Mononuclear cell (primary cell): Measurements from ENCODE around the gene PHACTR1. TPM values are rescaled to one million over a fixed set of nuclear protein-coding genes. Genes with fewer than 3 reads are reported as not detected.
"Not testable (repeated sequence)": the region's sequence is repeated elsewhere in the genome, so short reads cannot be mapped to it uniquely, and the experiment has no call there.

Experiments used
- H3K27me3 ChIP-seq: 2 replicates; pipeline ENCODE4 v1.6.0; 2011; ENCODE audit warnings: low read length, control low read depth; ENCODE audit not compliant: insufficient read depth
- H3K4me1 ChIP-seq: 2 replicates; pipeline ENCODE4 v1.5.1; 2011; ENCODE audit warnings: mild to moderate bottlenecking, low read length, control low read depth; ENCODE audit not compliant: insufficient read depth
- H3K4me3 ChIP-seq: 2 replicates; pipeline ENCODE4 v1.5.1; 2011; ENCODE audit warnings: mild to moderate bottlenecking, low read length, moderate library complexity
- H3K9me3 ChIP-seq: 2 replicates; pipeline ENCODE4 v1.5.1; 2011; ENCODE audit warnings: low read depth, mild to moderate bottlenecking, control low read depth, low read length
- total RNA-seq: library from RNA; depleted of rRNA; stranded (reverse); fragments of >200 nt; gene quantifications from one replicate; pipeline ENCODE4 v1.2.3, GENCODE V29; 2012

The PHACTR1 gene
- total RNA-seq, 1 donor = 81.6 TPM

- Histone ChIP-seq H3K4me3 (no peak overlapping the region), H3K27me3 (no peaks in the 10 kb centered on the region), H3K9me3 (no peaks in the 10 kb centered on the region), H3K4me1 (peaks cover 9% of the 10 kb centered on the region)
Observed at GRCh38 chr6:12916006-12916405, 199.4 kb downstream of the PHACTR1 start.

- Histone ChIP-seq H3K9me3 (no peaks in the 10 kb centered on the region), H3K4me3 (no peak overlapping the region), H3K27me3 (no peaks in the 10 kb centered on the region), H3K4me1 (peaks cover 9% of the 10 kb centered on the region)
Observed at GRCh38 chr6:12916420-12917136, 200.0 kb downstream of the PHACTR1 start.

- Histone ChIP-seq H3K9me3 (no peaks in the 10 kb centered on the region), H3K4me3 (no peak overlapping the region), H3K27me3 (no peaks in the 10 kb centered on the region), H3K4me1 (no peaks in the 10 kb centered on the region)
Observed at GRCh38 chr6:12921467-12921866, 204.9 kb downstream of the PHACTR1 start.

GRCh38 chr6:12923644-12924235 is 207.2 kb downstream of the PHACTR1 start:
- Histone ChIP-seq H3K27me3 (no peaks in the 10 kb centered on the region), H3K9me3 (no peaks in the 10 kb centered on the region), H3K4me3 (no peak overlapping the region), H3K4me1 (no peaks in the 10 kb centered on the region)

- Histone ChIP-seq H3K9me3 (no peaks in the 10 kb centered on the region), H3K4me1 (no peaks in the 10 kb centered on the region), H3K27me3 (no peaks in the 10 kb centered on the region), H3K4me3 (no peak overlapping the region)
Observed at GRCh38 chr6:12924911-12925310, 208.3 kb downstream of the PHACTR1 start.

GRCh38 chr6:12927746-12928145 is 211.2 kb downstream of the PHACTR1 start:
- Histone ChIP-seq H3K4me1 (no peaks in the 10 kb centered on the region), H3K4me3 (no peak overlapping the region), H3K9me3 (no peaks in the 10 kb centered on the region)

GRCh38 chr6:12929678-12930077 is 213.1 kb downstream of the PHACTR1 start:
- no peaks in the 10 kb centered on the region for H3K4me1 ChIP-seq
- H3K9me3 ChIP-seq = no peaks in the 10 kb centered on the region
- no peak overlapping the region for H3K4me3 ChIP-seq
- H3K27me3 ChIP-seq = no peaks in the 10 kb centered on the region

More at GRCh38 chr6:12927746-12928145, 211.2 kb downstream of the PHACTR1 start:
- H3K27me3 ChIP-seq = no peaks in the 10 kb centered on the region

GRCh38 chr6:12931639-12932038 is 215.1 kb downstream of the PHACTR1 start:
- no peaks in the 10 kb centered on the region for H3K27me3 ChIP-seq
- H3K9me3 ChIP-seq = no peaks in the 10 kb centered on the region
- H3K4me3 ChIP-seq = no peak overlapping the region
- no peaks in the 10 kb centered on the region for H3K4me1 ChIP-seq

GRCh38 chr6:12935637-12936036 is 219.1 kb downstream of the PHACTR1 start:
- H3K4me3 ChIP-seq = no peak overlapping the region
- H3K27me3 ChIP-seq = no peaks in the 10 kb centered on the region
- H3K4me1 ChIP-seq = no peaks in the 10 kb centered on the region
- no peaks in the 10 kb centered on the region for H3K9me3 ChIP-seq

- Histone ChIP-seq H3K4me1 (peaks cover 5% of the 10 kb centered on the region), H3K9me3 (no peaks in the 10 kb centered on the region), H3K27me3 (no peaks in the 10 kb centered on the region), H3K4me3 (no peak overlapping the region)
Observed at GRCh38 chr6:12937971-12938370, 221.4 kb downstream of the PHACTR1 start.

- Histone ChIP-seq H3K4me3 (no peak overlapping the region), H3K4me1 (peaks cover 10% of the 10 kb centered on the region), H3K27me3 (no peaks in the 10 kb centered on the region), H3K9me3 (no peaks in the 10 kb centered on the region)
Observed at GRCh38 chr6:12939314-12939713, 222.7 kb downstream of the PHACTR1 start.

- no peaks in the 10 kb centered on the region for H3K27me3 ChIP-seq
- H3K4me1 ChIP-seq = peaks cover 29% of the 10 kb centered on the region
- H3K9me3 ChIP-seq = no peaks in the 10 kb centered on the region
- H3K4me3 ChIP-seq = no peak overlapping the region
Observed at GRCh38 chr6:12941422-12941821, 224.9 kb downstream of the PHACTR1 start.

- H3K4me1 ChIP-seq = peaks cover 43% of the 10 kb centered on the region
- H3K4me3 ChIP-seq = no peak overlapping the region
- H3K9me3 ChIP-seq = no peaks in the 10 kb centered on the region
- H3K27me3 ChIP-seq = no peaks in the 10 kb centered on the region
Observed at GRCh38 chr6:12943549-12943948, 227.0 kb downstream of the PHACTR1 start.

- no peaks in the 10 kb centered on the region for H3K27me3 ChIP-seq
- no peak overlapping the region for H3K4me3 ChIP-seq
- H3K4me1 ChIP-seq = peaks cover 43% of the 10 kb centered on the region
- H3K9me3 ChIP-seq = no peaks in the 10 kb centered on the region
Observed at GRCh38 chr6:12944001-12944400, 227.4 kb downstream of the PHACTR1 start.

- not testable (repeated sequence) for H3K9me3 ChIP-seq, H3K4me3 ChIP-seq, H3K27me3 ChIP-seq
- H3K4me1 ChIP-seq = peaks cover 43% of the 10 kb centered on the region
Observed at GRCh38 chr6:12944528-12944927, 228.0 kb downstream of the PHACTR1 start.
